NOMO-1 treated with DMSO at 0.1 percent for 48 hours (cell line): ENCODE results near the gene EHD2.
"Not testable (repeated sequence)": the region's sequence is repeated elsewhere in the genome, so short reads cannot be mapped to it uniquely, and the experiment has no call there.

Experiments
- DNase-seq: peaks from one replicate; lab custom pipeline; 2025; ENCODE audit not compliant: unreplicated experiment; lab: John Stamatoyannopoulos, UW

The EHD2 gene

DNA sequence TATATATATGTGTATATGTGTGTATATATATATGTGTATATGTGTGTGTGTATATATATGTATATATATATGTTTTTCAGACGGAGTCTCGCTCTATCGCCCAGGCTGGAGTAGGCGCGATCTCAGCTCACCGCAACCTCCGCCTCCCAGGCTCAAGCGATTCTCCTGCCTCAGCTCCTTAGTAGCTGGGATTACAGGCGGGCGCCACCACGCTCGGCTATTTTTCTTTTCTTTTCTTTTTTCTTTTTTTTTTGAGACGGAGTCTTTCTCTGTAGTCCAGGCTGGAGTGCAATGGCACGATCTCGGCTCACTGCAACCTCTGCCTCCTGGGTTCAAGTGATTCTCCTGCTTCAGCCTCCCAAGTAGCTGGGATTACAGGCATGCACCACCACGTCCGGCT, 32.9 kb downstream of the EHD2 start:
- not testable (repeated sequence) for DNase-seq

GRCh38 chr19:47749326-47749725, 36.1 kb downstream of the EHD2 start:
- no peak for DNase-seq

GRCh38 chr19:47750752-47751151, 37.5 kb downstream of the EHD2 start:
- no peak for DNase-seq

DNA sequence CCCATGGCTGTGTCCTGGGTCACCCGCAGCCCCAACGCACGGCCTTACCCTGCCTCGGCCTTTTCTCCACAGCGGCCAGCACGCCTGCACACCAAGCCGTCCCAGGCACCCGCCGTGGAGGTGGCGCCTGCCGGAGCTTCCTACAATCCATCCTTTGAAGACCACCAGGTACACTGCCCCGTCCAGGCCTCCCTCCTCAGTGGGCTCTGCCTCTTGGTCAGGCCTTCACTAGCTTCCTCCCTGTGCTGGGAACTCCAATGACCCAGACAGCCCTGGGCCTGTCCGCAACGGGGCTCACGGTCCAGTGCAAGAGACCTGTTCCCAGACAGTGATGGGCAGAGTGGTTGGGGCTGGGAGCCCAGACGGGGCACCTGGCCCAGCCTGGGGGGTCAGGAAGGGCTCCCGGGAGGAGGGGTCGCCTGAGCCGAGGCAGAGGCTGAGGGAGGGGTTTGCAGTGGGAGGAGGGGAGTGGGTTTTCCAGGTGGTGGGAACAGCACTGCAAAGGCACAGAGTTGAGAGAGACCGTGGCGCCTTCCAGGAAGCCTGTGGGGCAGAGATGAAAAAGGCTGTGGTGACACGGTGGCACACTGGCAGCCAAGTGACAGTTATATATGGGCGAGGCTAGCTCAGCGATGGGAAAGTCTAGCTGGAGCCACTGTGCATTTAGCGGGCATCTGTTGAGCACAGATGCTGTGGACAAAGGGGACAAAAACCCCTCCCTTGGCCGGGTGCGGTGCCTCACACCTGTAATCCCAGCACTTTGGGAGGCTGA, 39.4 kb downstream of the EHD2 start:
- DNase-seq: no peak

DNA sequence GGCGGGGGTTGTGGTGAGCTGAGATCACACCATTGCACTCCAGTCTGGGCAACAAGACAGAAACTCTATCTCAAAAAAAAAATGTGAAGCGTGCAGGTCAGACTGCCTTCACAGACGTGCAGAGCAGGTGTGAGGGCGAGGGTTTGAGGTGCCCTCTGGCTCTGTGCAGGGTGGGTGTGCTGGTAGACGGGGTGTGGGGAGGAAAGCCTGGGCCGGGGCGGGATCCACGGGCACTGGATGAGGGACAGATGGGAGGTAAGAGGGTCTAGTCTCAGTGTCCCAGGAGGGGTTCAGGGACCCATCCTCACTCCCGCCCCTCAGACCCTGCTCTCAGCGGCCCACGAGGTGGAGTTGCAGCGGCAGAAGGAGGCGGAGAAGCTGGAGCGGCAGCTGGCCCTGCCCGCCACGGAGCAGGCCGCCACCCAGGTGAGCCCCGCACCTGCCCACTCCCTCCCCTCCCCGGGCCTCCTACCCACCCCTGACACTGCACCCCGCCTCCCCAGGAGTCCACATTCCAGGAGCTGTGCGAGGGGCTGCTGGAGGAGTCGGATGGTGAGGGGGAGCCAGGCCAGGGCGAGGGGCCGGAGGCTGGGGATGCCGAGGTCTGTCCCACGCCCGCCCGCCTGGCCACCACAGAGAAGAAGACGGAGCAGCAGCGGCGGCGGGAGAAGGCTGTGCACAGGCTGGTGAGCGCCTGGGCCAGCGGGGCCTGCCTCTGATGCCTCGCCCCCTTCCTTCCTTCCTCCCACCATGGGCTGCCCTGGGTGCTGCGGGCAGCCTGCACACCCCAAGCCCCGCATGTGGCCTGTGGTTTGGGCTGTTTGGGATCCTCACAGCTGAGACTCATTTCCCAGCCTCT, 41.2 kb downstream of the EHD2 start:
- no peak for DNase-seq

- no peak for DNase-seq
Measured at GRCh38 chr19:47755065-47755761, 42.0 kb downstream of the EHD2 start.

DNA sequence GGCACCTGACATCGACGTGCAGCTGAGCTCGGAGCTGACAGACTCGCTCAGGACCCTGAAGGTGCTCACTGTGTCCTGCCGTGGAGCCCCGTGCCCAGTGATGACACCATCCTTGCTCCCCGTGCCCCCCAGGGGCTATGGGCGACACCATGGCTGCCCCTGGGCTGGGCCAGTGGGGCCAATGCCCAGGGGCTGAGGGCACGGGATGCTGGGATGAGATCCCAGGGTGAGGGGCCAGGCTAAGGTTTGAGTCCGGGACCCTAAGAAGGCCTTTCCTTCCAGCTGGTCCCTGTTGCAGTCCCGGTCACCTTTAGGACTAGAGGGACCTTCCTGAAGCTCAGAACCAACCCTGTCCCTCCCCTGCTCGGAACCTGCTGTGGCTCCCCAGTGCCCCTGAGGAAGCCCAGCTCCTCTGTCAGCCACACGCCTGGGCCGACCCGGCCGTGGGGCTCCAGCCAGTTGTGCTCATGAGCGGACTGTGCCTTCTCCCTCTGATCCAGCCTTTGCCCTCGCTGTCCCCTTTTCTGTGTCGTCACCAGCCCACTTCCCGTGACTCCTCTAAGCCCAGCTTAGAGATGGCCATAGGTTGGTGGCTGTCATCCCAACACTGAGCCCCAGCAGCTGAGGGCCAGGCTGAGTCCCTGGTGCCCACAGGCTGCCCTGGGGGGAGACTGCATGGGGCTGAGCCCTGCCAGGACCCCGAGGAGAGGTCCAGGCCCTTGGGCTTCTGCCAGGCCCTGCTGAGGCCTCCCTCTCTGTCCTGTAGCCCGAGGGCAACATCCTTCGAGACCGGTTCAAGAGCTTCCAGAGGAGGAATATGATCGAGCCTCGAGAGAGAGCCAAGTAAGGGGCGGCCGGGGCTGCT, 42.8 kb downstream of the EHD2 start:
- no peak for DNase-seq

GRCh38 chr19:47756627-47756929, 43.4 kb downstream of the EHD2 start:
- no peak for DNase-seq

DNA sequence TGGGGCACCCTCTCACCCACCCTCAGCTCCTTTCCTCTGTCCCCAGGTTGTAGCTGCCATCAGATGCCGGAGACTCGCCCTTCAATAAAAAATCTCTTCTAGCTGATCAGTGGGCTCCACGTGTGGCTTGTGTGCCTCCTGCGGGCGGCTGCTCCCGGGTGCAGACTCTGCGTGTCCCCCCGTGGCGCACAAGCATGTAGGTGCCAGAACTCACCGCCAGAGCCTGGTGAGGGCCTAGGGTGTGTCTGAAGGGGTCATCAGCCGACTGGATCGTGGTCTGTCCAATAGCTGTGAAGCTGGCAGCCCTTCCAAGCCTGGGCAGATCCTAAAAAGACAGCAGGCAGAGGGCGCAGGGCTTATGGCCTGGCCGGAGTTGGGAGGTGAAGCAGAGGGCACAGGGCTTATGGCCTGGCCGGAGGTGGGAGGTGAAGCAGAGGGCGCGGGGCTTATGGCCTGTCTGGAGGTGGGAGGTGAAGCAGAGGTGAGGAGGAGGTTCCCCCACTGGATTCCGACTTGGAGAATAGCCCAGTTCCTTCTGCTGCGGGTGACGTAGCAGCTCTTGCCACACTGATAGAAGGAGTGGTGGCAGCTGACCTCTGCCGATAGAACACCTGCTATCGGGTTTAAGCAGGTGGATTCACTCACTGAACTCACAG, 43.9 kb downstream of the EHD2 start:
- no peak for DNase-seq

DNA sequence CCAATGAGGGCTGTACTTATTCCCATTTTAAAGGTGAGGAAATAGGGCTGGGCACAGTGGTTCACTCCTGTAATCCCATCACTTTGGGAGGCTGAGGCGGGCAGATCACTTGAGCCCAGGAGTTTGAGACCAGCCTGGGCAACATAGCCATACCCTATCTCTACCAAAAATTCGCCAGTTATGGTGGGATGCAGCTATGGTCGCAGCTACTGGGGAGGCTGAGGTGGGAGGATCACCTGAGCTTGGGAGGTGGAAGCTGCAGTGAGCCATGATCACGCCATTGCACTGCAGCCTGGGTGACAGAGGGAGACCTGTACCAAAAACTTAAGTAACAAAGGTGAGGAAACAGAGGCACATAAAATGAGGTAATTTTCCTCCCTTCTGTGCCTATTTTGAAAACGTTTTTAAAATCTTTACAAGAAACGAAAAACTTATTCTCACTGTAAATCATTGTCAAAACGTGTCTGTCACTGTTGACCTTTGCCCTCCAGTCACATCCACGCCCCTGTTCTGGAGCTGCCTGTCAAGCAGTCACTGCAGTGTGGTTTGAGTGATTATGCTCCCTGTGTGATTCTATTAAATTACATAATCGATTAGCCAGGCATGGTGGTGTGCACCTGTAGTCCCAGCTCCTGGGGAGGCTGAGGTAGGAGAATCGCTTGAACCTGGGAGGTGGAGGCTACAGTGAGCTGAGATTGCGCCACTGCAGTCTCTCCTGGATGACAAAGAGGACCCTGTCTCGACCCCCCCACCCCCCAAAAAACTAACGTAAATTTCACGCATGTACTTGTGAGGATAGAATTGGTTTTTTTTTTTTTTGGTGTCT, 44.6 kb downstream of the EHD2 start:
- no peak for DNase-seq

DNA sequence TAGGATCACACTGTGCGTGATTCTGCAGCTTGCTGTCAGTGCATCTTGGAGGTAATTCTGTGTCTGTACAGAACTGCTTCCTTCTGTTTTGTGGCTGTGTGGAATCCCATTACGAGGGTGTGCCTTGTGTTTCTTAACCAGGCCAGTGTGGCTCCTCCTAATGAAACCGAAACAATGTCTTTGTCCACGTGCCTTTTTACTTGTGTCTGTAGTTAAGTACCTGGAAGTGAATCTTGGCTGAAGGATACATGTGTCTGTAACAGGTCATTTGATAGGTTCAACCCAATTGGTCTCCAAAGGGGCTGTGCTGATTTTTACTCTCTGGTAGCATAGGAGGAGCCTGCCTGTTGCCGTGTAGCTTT, 45.2 kb downstream of the EHD2 start:
- peak; percentile 4 for DNase-seq

GRCh38 chr19:47760632-47760999, 47.4 kb downstream of the EHD2 start:
- DNase-seq: no peak

GRCh38 chr19:47761566-47761965, 48.3 kb downstream of the EHD2 start:
- no peak for DNase-seq

GRCh38 chr19:47762151-47762550, 48.9 kb downstream of the EHD2 start:
- DNase-seq: no peak

- DNase-seq: no peak
Measured at GRCh38 chr19:47762615-47763308, 49.5 kb downstream of the EHD2 start.

- not testable (repeated sequence) for DNase-seq
Measured at GRCh38 chr19:47764705-47765104, 51.5 kb downstream of the EHD2 start.

GRCh38 chr19:47765523-47766358, 52.5 kb downstream of the EHD2 start:
- DNase-seq: peak; percentile 36

DNA sequence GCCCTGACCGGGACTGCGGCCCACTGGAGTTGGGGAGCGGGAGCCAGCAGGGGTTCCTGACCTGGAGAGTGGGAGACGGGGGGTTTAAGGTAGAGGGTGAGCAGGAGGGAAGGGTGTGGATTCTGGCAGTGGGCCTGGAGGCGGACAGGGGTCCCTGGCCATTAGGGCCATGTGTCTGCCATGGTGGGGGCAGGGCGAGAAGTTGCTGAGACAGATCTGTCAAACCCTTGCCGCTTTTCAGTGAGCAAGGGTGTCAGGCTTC, 53.1 kb downstream of the EHD2 start:
- DNase-seq: no peak

- no peak for DNase-seq
Measured at GRCh38 chr19:47766670-47767069, 53.4 kb downstream of the EHD2 start.
